Tibial nerve (tissue), 4 donors: Measurements from ENCODE around the gene SRPK3. TPM values are rescaled to one million over a fixed set of nuclear protein-coding genes. Genes with fewer than 3 reads are reported as not detected.
A peak's percentile ranks its signal among the peaks of the same experiment; 100 is the strongest.

Experiments
- DNase-seq, 2 donors: peaks; one replicate each; pipeline ENCODE4 v3.0.0-alpha.2; 2019; ENCODE audit warnings: low spot score in 2 of 2
- H3K27ac ChIP-seq, 4 donors: fragments of 200-600 bp; sonication (generic) in 3 of 4; one replicate each; pipeline ENCODE4 v1.5.1; 2017 to 2019; ENCODE audit warnings: mild to moderate bottlenecking in 1 of 4
- H3K27me3 ChIP-seq, 2 donors: fragments of 200-600 bp; sonication (generic) in 1 of 2; one replicate each; pipeline versions ENCODE4 v1.5.1 to v1.6.0; 2017 to 2019
- H3K36me3 ChIP-seq, 3 donors: fragments of 200-600 bp; sonication (generic); one replicate each; pipeline ENCODE4 v1.5.1; 2018 to 2019
- H3K4me1 ChIP-seq, 4 donors: fragments of 200-600 bp; sonication (generic) in 3 of 4; one replicate each; pipeline ENCODE4 v1.5.1; 2017 to 2019
- H3K4me3 ChIP-seq, 4 donors: fragments of 200-600 bp; sonication (generic) in 3 of 4; one replicate each; pipeline ENCODE4 v1.5.1; 2017 to 2019; ENCODE audit warnings: mild to moderate bottlenecking in 1 of 4, moderate library complexity in 1 of 4
- H3K9me3 ChIP-seq, 4 donors: fragments of 200-600 bp; sonication (generic) in 3 of 4; one replicate each; pipeline ENCODE4 v1.5.1; 2017 to 2019
- CTCF ChIP-seq, 5 experiments: fragments of 200-600 bp in 3 of 5; fragments of 450-650 bp in 2 of 5; sonication (generic) in 3 of 5; IDR thresholded peaks; one replicate each; pipeline ENCODE4 v1.5.1; 2016 to 2019; ENCODE audit warnings: antibody characterized with exemption in 5 of 5, mild to moderate bottlenecking in 3 of 5, moderate library complexity in 2 of 5
- EP300 ChIP-seq, 2 donors: sonication (generic); formaldehyde crosslinking; IDR thresholded peaks; one replicate each; pipeline ENCODE4 v1.6.1; 2017; ENCODE audit warnings: antibody characterized with exemption in 2 of 2, mild to moderate bottlenecking in 1 of 2
- POLR2A ChIP-seq, 2 donors: fragments of 450-650 bp; IDR thresholded peaks; one replicate each; pipeline ENCODE4 v1.6.1; 2017; ENCODE audit warnings: antibody characterized with exemption in 2 of 2, mild to moderate bottlenecking in 2 of 2, moderate library complexity in 2 of 2
- WGBS, 2 donors: methylation state at CpG; one replicate each; pipeline ENCODE4 v1.1.5; 2018; 5-methylcytosine and 5-hydroxymethylcytosine counted together
- total RNA-seq, 4 donors: library from RNA; depleted of rRNA; stranded (reverse); fragments of >200 nt; gene quantifications; one replicate each; pipeline ENCODE4 v1.1.0, GENCODE V29; 2016

The SRPK3 gene
- total RNA-seq, 4 donors from 2014 or later, result 0.87 to 5.1 (median 1.4) TPM

- WGBS, 2 donors, result 82 to 85% methylated on average over 13 to 17 of the region's 17 CpGs
- no peaks in the 10 kb centered on the region for H3K27me3 ChIP-seq
- TF ChIP-seq CTCF (IDR thresholded peaks at IDR 0.05) (no peak), EP300 (IDR thresholded peaks at IDR 0.05) (no peak), POLR2A (IDR thresholded peaks at IDR 0.05) (no peak)
- H3K36me3 ChIP-seq, result peaks cover 0 to 40% (median 0%) of the 10 kb centered on the region in 3 donors
- peaks cover 0 to 30% (median 3%) of the 10 kb centered on the region in 4 donors for H3K4me1 ChIP-seq
- DNase-seq, result no peak
- no peak overlapping the region for H3K27ac ChIP-seq
- H3K9me3 ChIP-seq, result no peaks in the 10 kb centered on the region
- no peak overlapping the region for H3K4me3 ChIP-seq
These were observed 10.4 kb downstream of the SRPK3 start for GRCh38 chrX:153791104-153791852.

DNA sequence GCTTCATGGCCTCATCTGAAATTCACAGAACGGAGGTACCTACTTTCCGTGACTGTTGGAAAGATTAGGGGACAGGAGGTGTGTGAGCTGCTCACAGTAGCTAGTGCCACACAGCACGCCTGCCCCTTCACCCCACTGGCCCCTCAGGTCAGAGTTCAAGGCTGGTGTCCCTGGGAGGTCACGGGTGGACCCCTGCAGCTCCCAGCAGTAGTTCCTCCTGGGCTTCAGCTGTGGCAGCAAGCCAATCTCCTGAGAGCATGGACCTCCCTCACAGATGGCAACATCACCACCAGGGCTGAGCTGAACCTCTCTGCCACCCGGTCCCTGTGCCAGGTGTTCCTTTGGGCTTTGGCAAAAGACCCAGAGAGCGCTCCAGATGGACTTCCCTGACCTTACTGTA lies 11.5 kb downstream of the SRPK3 start:
- DNase-seq, result no peak
- no peaks in the 10 kb centered on the region for H3K27me3 ChIP-seq
- H3K4me3 ChIP-seq, result no peak overlapping the region
- H3K36me3 ChIP-seq, result peaks cover 0 to 36% (median 0%) of the 10 kb centered on the region in 3 donors
- no peak overlapping the region for H3K27ac ChIP-seq
- 85 to 88% methylated on average over 2 to 6 of the region's 6 CpGs for WGBS, 2 donors
- no peak for TF ChIP-seq POLR2A (IDR thresholded peaks at IDR 0.05)
- TF ChIP-seq CTCF (IDR thresholded peaks at IDR 0.05), result no peak
- TF ChIP-seq EP300 (IDR thresholded peaks at IDR 0.05), result no peak
- no peaks in the 10 kb centered on the region for H3K9me3 ChIP-seq
- H3K4me1 ChIP-seq, result peaks cover 0 to 32% (median 3%) of the 10 kb centered on the region in 4 donors

DNA sequence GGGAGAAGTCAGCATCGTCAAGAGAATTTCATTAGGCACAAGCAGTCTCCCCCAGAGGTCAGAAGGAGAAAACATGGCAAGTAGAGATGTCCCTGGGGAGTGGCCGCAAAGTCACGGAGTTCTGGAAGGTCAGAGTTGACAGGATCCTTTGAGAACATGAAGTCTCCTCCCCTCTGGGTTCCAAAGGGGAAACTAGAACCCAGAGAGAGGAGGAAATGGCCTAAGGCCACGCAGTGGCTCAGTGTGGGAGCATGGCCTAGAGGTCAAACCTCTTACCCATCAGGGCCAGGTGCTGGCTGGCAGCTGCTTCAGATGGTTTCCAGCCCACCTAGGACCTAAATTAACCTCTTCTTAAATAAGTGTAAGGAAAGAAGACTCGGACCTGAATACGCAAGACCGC lies 12.4 kb downstream of the SRPK3 start:
- Histone ChIP-seq H3K4me1 (peaks cover 0 to 32% (median 3%) of the 10 kb centered on the region in 4 donors), H3K27ac (peak overlapping the region; percentile 82 to 95 (median 94)), H3K27me3 (no peaks in the 10 kb centered on the region), H3K9me3 (no peaks in the 10 kb centered on the region), H3K4me3 (peak overlapping the region; percentile 57 to 73 (median 66)), H3K36me3 (peaks cover 0 to 36% (median 0%) of the 10 kb centered on the region in 3 donors)
- DNase-seq, result no peak
- WGBS, 2 donors, result 4 to 54% methylated on average over 7 of the region's 7 CpGs
- TF ChIP-seq POLR2A (IDR thresholded peaks at IDR 0.05) (no peak), EP300 (IDR thresholded peaks at IDR 0.05) (no peak), CTCF (IDR thresholded peaks at IDR 0.05) (no peak)

DNA sequence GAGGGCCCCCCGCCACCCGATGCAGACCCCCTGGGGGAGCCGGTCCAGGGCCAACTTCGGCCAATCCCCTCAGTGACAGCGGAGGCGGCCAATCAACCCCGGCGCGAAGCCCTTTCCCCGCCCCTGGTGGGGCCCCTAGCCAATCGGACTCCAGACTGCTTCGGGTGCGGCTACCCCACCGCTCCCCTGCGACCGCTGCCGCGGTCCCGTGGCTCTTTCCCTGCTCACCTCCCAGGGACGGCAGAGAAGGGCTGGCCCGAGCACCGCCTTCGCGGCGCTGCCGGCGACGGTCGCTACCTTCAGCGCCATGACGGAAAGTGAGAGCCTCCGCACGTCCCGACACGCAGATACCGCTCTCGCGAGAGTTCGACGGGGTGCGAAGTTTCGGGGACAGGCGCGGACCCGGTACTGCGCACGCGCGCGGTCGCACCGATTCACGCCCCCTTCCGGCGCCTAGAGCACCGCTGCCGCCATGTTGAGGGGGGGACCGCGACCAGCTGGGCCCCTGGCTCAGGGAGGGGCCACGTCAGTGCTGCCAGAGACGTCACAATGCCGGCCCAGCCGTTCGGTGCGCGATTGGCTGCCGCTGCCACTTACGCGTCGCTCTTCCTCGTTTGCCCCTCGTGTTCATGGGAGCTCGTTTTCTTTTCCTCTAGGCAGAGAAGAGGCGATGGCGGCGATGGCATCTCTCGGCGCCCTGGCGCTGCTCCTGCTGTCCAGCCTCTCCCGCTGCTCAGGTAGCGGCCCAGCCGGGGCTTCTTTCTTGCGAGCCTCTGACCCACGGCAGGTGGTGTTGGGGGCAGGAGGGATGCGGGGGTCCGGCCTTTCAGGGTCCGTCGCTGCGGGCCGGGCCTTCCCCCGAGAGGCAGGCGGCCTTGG lies 13.4 kb downstream of the SRPK3 start, which contains the start of the genes IDH3G and SSR4:
Gene IDH3G (minus strand): TSS at position 358 of the 879 bp plus-strand sequence. CDS start 49 bp downstream, at position 309.
Gene SSR4 (plus strand): TSS at position 651 of the 879 bp plus-strand sequence. CDS start 20 bp downstream, at position 671.
- H3K9me3 ChIP-seq, result no peaks in the 10 kb centered on the region
- peak; percentile 85 to 87 for DNase-seq
- H3K27ac ChIP-seq, result peak within 1 kb of the TSS; percentile 82 to 95 (median 94)
- 0 to 43% methylated on average over 13 to 88 of the region's 92 CpGs for WGBS, 2 donors
- peak within 1 kb of the TSS; percentile 57 to 73 (median 66) for H3K4me3 ChIP-seq
- peaks cover 0 to 36% (median 0%) of the 10 kb centered on the region in 3 donors for H3K36me3 ChIP-seq
- H3K4me1 ChIP-seq, result peaks cover 0 to 32% (median 3%) of the 10 kb centered on the region in 4 donors
- no peaks in the 10 kb centered on the region for H3K27me3 ChIP-seq
- TF ChIP-seq EP300 (IDR thresholded peaks at IDR 0.05) (peak; percentile 66 to 82), CTCF (IDR thresholded peaks at IDR 0.05) (peak in 2 of 5 experiments; percentile 27 to 45), POLR2A (IDR thresholded peaks at IDR 0.05) (peak in 1 of 2 donors; percentile 50)
